Measurements from ENCODE around the gene LYPD3. TPM values are rescaled to one million over a fixed set of nuclear protein-coding genes. Genes with fewer than 3 reads are reported as not detected.

The LYPD3 gene
- total RNA-seq, 4 donors from 2014 or later, result 0.47 to 26.4 (median 1.9) TPM; not detected in 1

- ATAC-seq (ENCODE audit: low FRiP score) (no peak), DNase-seq (ENCODE audit: low spot score) (no peak)
- no peak for TF ChIP-seq CTCF (IDR thresholded peaks at IDR 0.05)
Observed at GRCh38 chr19:43469160-43469480, 3.7 kb upstream of the LYPD3 start.

GRCh38 chr19:43468354-43469159 is 3.1 kb upstream of the LYPD3 start:
- TF ChIP-seq CTCF (IDR thresholded peaks at IDR 0.05), result no peak
- DNase-seq (ENCODE audit: low spot score), result no peak
- no peak for ATAC-seq (ENCODE audit: low FRiP score)

- ATAC-seq (ENCODE audit: low FRiP score), result no peak
- no peak for DNase-seq (ENCODE audit: low spot score)
- TF ChIP-seq CTCF (IDR thresholded peaks at IDR 0.05), result no peak
Observed at GRCh38 chr19:43467730-43468129, 2.3 kb upstream of the LYPD3 start.

- no peak for ATAC-seq (ENCODE audit: low FRiP score)
- no peak for TF ChIP-seq CTCF (IDR thresholded peaks at IDR 0.05)
- DNase-seq (ENCODE audit: low spot score), result no peak
Observed at GRCh38 chr19:43467276-43467675, 1.9 kb upstream of the LYPD3 start.

- ATAC-seq (ENCODE audit: low FRiP score), result no peak
- TF ChIP-seq CTCF (IDR thresholded peaks at IDR 0.05), result no peak
- DNase-seq (ENCODE audit: low spot score), result no peak
Observed at GRCh38 chr19:43466793-43467192, 1.4 kb upstream of the LYPD3 start.

- TF ChIP-seq CTCF (IDR thresholded peaks at IDR 0.05), result no peak
- DNase-seq (ENCODE audit: low spot score) (peak; percentile 67), ATAC-seq (ENCODE audit: low FRiP score) (peak; percentile 75)
Observed at GRCh38 chr19:43464134-43464775, 1.2 kb downstream of the LYPD3 start.
